Loucy (cell line): ENCODE measurements around the gene DEK.

Experiments used
- EZH2phosphoT487 ChIP-seq: fragments of 200-600 bp; IDR thresholded peaks from 2 replicates; pipeline ENCODE4 v1.6.1; 2018; ENCODE audit warnings: antibody characterized with exemption, mild to moderate bottlenecking, moderate library complexity, borderline replicate concordance
- TF ChIP-seq, protein P1 (sequence below): fragments of 200-600 bp; sonication (generic); conservative IDR thresholded peaks from 2 replicates; pipeline ENCODE4 v1.5.1; 2014; ENCODE audit warnings: mild to moderate bottlenecking, antibody characterized with exemption, low read length

DNA sequence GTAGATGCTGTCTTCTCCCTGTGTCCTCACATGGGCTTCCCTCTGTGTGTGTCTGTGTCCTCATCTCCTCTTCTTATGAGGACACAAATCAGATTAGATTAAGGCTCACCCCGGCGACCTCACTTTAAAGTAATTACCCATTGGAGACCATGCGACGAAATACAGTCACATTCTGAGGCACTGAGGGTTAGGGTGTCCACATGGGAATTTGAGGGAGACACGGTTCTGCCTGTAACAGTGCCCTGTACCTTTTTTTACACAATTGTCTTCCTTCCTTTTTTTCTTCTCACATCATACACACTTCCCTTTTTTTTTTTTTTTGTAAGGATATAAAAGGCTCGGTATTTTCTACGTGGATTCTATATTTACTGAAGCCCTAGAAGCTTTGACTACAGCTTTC, 48.9 kb downstream of the DEK start:
- TF ChIP-seq, protein P1, sequence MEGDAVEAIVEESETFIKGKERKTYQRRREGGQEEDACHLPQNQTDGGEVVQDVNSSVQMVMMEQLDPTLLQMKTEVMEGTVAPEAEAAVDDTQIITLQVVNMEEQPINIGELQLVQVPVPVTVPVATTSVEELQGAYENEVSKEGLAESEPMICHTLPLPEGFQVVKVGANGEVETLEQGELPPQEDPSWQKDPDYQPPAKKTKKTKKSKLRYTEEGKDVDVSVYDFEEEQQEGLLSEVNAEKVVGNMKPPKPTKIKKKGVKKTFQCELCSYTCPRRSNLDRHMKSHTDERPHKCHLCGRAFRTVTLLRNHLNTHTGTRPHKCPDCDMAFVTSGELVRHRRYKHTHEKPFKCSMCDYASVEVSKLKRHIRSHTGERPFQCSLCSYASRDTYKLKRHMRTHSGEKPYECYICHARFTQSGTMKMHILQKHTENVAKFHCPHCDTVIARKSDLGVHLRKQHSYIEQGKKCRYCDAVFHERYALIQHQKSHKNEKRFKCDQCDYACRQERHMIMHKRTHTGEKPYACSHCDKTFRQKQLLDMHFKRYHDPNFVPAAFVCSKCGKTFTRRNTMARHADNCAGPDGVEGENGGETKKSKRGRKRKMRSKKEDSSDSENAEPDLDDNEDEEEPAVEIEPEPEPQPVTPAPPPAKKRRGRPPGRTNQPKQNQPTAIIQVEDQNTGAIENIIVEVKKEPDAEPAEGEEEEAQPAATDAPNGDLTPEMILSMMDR = no peak
- TF ChIP-seq EZH2phosphoT487 = no peak
